Measurements from ENCODE around the gene POU2F2. TPM values are rescaled to one million over a fixed set of nuclear protein-coding genes. Genes with fewer than 3 reads are reported as not detected.

Gene POU2F2
- total and polyA plus RNA-seq, 2 donors (not counting 3 experiments of a cell fraction or from before 2014, with no cell fraction given): 4.0 to 4.1 TPM

DNA sequence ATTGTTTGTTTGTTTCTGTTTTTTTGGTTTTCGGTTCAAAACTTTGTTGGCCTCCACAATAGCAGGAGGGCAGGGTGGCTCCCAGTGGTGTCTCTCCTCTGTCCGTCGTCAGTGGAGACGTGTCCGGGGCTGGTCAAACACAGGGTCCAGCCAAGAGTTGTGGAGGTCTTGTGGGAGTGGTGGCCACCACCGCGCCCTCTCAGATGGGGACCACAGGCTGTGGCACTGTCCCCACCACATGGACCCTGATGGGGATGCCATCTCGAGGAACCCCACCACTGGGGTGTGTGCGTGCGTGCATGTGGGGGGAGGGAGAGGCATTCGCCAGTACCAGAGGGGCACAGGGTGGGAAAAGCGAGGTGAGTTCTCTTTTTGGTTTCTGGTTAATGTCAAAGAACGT is 42.5 kb downstream of the POU2F2 start:
- no peak overlapping the region for H3K4me3 ChIP-seq (replicated peaks in 1 of 3; ENCODE audit: insufficient read depth in 1 of 3, low read depth in 1 of 3, low read length in 3 of 3)
- H3K27ac ChIP-seq (ENCODE audit: insufficient read depth, low read depth, low read length): no peak overlapping the region
- H2AFZ ChIP-seq (ENCODE audit: low read depth, low read length): no peak overlapping the region
- BruUV-seq (replicated peaks): no TSS peak
- TF ChIP-seq EZH2 (IDR thresholded peaks at IDR 0.05; ENCODE audit: borderline replicate concordance, low read depth, low read length, severe bottlenecking): no peak
- TF ChIP-seq MYC (IDR thresholded peaks at IDR 0.05; ENCODE audit: low read depth, low read length): no peak
- no peaks in the 10 kb centered on the region for H3K79me2 ChIP-seq (ENCODE audit: control insufficient read depth, insufficient read depth, low read length)
- H3K36me3 ChIP-seq (ENCODE audit: control insufficient read depth in 2 of 2, extremely low read depth in 1 of 2, insufficient read depth in 2 of 2, low read length in 2 of 2): no peaks in the 10 kb centered on the region
- dilution Hi-C loops (cut with MboI; ENCODE audit: extremely low pct_ligation_motif_present, low sequenced_read_pairs) (no loop called here), intact Hi-C loops (cut with micrococcal nuclease) (no loop called here)
- DNase-seq (ENCODE audit: low read depth, low spot score) (no peak), FAIRE-seq (no peak)
- H3K9me1 ChIP-seq (replicated peaks; ENCODE audit: control insufficient read depth, extremely low read depth, insufficient read depth, low read length): no peaks in the 10 kb centered on the region
- H3K4me2 ChIP-seq (ENCODE audit: insufficient read depth, low read length): no peak overlapping the region
- no peaks in the 10 kb centered on the region for H3K27me3 ChIP-seq (ENCODE audit: control insufficient read depth in 2 of 2, insufficient read depth in 2 of 2, low read length in 2 of 2)
- POLR2A ChIA-PET: no interaction called here
- CTCF ChIA-PET: interaction anchor here (1.2 kb wide), 1 partner anchor 55 kb away, joined by 3 read pairs; no protein-coding TSS in a partner anchor
- no peak overlapping the region for H3K9ac ChIP-seq (replicated peaks; ENCODE audit: extremely low read depth, insufficient read depth, low read length)
- no peaks in the 10 kb centered on the region for H4K20me1 ChIP-seq (replicated peaks; ENCODE audit: control insufficient read depth, extremely low read depth, insufficient read depth, low read length)
- peaks cover 29% of the 10 kb centered on the region for H3K4me1 ChIP-seq (ENCODE audit: control insufficient read depth, extremely low read depth, insufficient read depth, low read length)
- H3K9me3 ChIP-seq (replicated peaks; ENCODE audit: control insufficient read depth, insufficient read depth, low read length): no peaks in the 10 kb centered on the region

DNA sequence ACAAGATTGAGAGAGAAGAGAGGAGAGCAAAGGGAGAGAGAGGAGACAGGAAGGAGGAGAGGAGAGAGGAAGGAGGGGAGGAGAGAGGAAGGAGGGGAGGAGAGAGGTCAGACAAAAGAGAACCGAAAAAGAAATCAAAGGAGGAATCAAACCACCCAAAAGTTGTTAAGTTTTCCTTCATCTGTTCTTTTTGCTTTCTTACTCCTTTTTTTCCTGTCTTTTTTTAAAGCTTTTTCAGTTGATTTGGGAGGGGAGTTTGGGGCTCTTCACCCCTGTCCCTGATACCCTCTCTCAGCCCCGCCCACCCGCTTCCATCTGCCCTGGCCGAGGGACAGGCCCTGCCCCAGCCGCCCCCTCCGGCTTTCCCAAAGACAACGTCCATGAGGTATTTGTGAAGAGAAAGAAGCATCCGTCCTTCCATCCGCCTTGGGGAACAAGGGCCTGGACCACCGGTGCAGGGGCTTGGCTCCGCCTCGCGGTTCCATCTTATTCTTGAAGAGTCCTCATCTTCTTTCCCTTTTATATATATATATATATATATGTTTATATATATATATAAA is 43.0 kb downstream of the POU2F2 start:
- intact Hi-C loops (cut with micrococcal nuclease): no loop called here
- Histone ChIP-seq H3K9ac (replicated peaks; ENCODE audit: extremely low read depth, insufficient read depth, low read length) (no peak overlapping the region), H3K4me2 (ENCODE audit: insufficient read depth, low read length) (no peak overlapping the region), H4K20me1 (replicated peaks; ENCODE audit: control insufficient read depth, extremely low read depth, insufficient read depth, low read length) (no peaks in the 10 kb centered on the region), H3K79me2 (ENCODE audit: control insufficient read depth, insufficient read depth, low read length) (no peaks in the 10 kb centered on the region), H3K27ac (ENCODE audit: insufficient read depth, low read depth, low read length) (peak overlapping the region; percentile 5), H3K9me1 (replicated peaks; ENCODE audit: control insufficient read depth, extremely low read depth, insufficient read depth, low read length) (no peaks in the 10 kb centered on the region), H3K4me1 (ENCODE audit: control insufficient read depth, extremely low read depth, insufficient read depth, low read length) (peaks cover 29% of the 10 kb centered on the region), H3K9me3 (replicated peaks; ENCODE audit: control insufficient read depth, insufficient read depth, low read length) (no peaks in the 10 kb centered on the region), H3K36me3 (ENCODE audit: control insufficient read depth in 2 of 2, extremely low read depth in 1 of 2, insufficient read depth in 2 of 2, low read length in 2 of 2) (no peaks in the 10 kb centered on the region), H3K27me3 (ENCODE audit: control insufficient read depth in 2 of 2, insufficient read depth in 2 of 2, low read length in 2 of 2) (no peaks in the 10 kb centered on the region), H3K4me3 (replicated peaks in 1 of 3; ENCODE audit: insufficient read depth in 1 of 3, low read depth in 1 of 3, low read length in 3 of 3) (no peak overlapping the region), H2AFZ (ENCODE audit: low read depth, low read length) (peak overlapping the region; percentile 61)
- POLR2A ChIA-PET: no interaction called here
- no peak for TF ChIP-seq GATA2 (IDR thresholded peaks at IDR 0.05; ENCODE audit: insufficient read depth, insufficient read length, low read depth, low read length)
- TF ChIP-seq, protein P1, sequence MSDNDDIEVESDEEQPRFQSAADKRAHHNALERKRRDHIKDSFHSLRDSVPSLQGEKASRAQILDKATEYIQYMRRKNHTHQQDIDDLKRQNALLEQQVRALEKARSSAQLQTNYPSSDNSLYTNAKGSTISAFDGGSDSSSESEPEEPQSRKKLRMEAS (IDR thresholded peaks at IDR 0.05; ENCODE audit: insufficient read depth, insufficient read length): no peak
- peak; percentile 66 for FAIRE-seq
- no TSS peak for BruUV-seq (replicated peaks)
- dilution Hi-C loops (cut with MboI; ENCODE audit: extremely low pct_ligation_motif_present, low sequenced_read_pairs): no loop called here
- no peak for DNase-seq (ENCODE audit: low read depth, low spot score)
- CTCF ChIA-PET: no interaction called here
